GM19452 (cell line): ENCODE data around the gene PDE2A.

Source experiments
- ATAC-seq: cut with Tn5 transposase; IDR thresholded peaks from one replicate; pipeline ENCODE4 v1.9.1; 2021; ENCODE audit not compliant: unreplicated experiment

Gene PDE2A

GRCh38 chr11:72592698-72593495 is 81.3 kb downstream of the PDE2A start:
- no peak for ATAC-seq

GRCh38 chr11:72591785-72592502 is 82.3 kb downstream of the PDE2A start:
- no peak for ATAC-seq

DNA sequence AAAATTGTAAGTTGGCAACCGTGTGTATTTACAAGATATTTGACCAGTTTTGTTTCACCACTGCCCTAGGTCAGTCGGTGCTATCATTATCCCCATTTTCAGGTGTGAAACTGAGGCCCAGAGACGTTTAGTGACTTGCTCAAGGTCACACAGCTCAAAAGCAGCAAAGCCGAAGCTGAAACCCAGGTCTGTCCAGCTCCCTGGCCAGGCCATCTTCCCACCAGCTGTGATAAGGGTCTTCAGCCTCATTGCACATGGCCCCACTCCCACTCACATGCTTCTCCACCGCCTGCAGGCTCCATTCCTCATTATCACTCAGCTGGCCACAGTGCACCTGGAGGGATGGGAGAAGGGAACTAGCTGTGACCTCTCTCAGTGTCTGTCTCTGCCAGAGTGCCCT is 83.2 kb downstream of the PDE2A start:
- no peak for ATAC-seq

GRCh38 chr11:72589802-72590761 is 84.1 kb downstream of the PDE2A start:
- no peak for ATAC-seq

DNA sequence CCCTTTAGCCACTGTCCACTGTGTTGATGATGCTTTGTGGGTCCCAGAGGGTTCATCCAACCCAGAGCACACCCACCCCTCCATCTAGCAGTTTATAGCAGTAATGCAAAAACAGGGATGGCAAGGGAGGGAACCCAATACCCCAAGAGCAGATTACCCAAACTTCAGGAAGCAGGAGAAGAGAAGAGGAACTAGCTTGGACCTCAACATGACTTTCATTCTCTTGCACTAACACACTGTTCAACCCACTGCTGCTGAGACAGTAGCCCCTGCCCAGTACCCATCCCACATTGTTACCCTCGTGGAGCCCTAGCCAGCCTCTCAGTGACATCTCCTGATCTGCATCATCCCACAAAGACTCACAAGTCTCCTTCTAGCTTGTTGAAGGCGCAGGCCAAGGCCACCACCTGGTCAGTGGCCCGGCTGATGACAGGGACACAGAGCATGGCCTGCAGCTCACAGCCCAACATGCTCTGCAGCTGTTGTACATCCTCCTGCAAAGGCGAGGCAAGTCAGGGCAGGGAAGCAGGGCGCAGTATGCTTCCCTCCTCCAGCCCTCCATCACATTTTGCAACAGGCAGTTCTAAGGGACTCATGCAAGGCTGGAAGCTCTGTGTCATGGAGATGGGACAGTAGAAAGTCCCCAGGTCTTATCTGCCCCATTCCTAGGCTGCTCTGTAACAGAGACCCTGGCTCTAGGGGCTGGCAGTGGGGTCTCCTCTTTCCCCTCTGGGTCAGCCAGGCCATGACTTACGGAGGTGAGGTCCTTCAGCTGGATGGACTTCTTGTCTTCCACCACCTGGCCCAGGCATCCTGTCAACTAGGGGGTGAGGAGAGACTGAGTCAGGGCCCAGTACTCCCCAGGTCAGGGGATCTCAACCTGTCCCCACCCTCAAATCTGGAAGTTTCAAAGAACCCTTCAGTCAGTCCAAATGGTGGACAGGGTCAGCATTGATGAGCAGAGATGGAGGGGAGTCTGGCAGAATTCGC is 85.5 kb downstream of the PDE2A start:
- no peak for ATAC-seq

- ATAC-seq: no peak
Measured at GRCh38 chr11:72587696-72588095, 86.5 kb downstream of the PDE2A start.

GRCh38 chr11:72586321-72587090 is 87.7 kb downstream of the PDE2A start:
- ATAC-seq: no peak

GRCh38 chr11:72585762-72586311 is 88.4 kb downstream of the PDE2A start:
- ATAC-seq: no peak

DNA sequence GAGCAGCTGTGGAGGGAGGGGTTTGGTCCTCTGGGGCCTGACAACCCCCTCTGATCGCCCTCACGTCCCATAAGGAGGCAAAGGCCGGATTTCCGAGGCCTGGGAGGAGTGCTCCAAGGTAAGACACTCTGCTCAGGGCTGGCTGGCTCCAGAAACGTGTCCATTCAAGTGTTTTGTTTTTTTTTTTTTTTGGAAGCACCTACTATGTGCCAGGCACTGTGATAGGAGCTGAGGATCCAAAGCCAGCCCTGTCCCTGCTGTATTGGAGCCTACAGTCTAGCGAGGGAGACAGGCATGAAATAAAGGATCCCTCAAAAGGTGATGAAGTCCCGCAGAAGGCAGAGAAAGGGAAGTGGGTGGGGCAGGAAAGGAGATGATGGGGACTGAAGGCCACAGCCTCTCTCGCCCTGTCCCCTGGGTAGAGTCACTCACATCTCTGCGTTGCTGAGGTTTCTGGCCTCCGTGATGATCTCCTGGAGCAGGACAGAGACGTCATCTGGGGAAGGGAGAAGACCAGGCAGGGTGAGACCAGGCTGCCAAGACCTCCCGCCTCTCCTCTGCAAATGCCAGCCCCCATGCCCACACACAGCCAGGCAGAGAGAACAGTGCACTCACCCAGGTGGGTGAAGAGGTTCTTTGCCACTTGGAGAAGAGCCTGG is 89.2 kb downstream of the PDE2A start:
- ATAC-seq: no peak

DNA sequence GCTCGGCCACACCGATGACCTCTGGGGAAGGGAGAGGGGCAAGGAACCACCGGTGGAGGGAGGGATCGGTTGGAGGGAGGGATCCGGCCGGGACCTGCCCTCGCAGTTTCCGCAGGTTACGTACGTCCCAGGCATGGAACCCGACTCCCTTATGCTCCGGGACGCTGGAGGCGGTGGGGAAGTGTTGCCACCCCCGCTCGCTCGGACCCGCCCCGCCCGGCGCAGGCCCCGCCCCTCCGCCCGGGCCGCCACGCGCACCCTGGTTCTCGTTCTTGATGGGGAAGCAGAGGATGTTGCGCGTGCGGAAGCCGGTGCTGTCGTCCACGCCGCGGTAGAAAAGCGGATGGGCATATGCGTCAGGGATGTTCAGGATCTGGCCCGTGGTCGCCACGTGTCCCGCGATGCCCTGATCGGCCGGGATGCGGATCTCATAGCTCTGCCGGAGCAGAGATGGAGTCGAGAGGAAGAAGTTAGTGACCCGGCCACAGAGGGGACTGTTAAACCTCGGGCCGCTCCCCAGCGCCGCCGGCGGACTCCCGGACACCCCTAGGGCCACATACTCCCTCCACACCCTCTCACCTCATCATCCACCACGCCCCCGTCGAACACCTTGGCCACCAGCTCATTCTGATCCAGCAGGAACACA is 89.8 kb downstream of the PDE2A start:
- ATAC-seq: no peak

GRCh38 chr11:72583616-72584292 is 90.5 kb downstream of the PDE2A start:
- no peak for ATAC-seq

GRCh38 chr11:72583177-72583553 is 91.1 kb downstream of the PDE2A start:
- no peak for ATAC-seq

DNA sequence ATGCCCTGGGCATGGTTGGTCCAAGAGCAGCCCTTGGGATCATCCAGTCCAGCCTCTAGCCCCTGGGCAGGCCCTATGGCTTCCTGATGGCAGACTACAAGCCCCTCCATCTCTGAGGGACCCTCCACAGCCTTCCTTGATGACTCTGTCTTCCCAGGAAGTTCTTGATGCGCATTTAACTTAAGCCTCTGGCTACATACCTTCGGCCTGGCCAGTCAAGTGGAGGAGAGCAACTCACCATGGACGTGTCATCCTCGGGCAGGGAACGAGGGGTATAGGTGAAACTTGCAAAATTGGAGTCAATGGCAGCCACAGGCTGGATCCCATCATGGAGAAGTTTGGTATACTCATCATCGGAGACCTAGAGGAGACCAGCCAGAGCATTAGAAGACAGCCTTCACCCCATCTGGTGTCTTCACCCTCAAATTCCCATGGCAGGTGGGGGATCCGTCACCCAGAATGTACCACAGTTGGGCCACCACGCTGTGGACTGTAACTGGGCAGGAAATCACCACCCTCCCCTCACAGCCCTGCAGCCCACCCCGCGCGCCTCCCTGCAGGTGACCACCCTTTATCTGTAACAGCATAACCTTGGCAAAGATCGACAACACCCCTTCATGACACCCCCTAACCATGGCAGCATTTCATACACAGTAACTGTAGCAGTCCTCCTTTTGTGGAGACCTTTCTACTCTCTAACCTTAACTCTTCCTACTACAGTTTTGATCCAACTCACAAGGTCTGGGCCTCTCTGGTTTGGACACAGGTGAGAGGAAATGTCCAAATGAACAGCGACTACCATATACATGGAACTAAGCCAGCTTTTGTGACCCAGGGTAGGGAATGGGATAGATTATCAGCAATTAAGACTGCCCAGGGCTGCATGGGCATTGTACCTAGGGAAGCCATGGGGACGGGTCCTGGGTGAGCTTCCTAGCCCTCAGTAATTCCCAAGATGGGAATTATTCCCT is 91.7 kb downstream of the PDE2A start:
- no peak for ATAC-seq

DNA sequence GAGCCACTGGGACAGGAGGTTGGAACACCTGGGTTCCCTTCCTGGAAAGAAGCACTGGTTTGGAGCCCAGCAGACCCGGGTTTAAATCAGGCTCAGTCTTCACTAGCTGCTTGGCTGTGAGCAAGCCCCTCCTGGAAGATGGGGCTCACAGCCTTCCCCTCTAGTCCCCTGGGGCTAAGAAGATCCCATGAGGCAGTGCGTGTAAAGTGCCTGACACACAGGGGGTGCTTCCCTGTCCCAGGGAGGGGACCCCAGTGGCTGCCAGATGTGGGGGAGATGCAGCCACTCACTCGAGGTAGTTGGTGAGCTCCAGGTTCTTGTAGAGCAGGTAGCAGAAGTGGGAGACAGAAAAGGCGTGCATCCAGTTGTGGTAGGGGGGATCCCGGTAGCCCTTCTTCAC is 93.2 kb downstream of the PDE2A start:
- no peak for ATAC-seq

DNA sequence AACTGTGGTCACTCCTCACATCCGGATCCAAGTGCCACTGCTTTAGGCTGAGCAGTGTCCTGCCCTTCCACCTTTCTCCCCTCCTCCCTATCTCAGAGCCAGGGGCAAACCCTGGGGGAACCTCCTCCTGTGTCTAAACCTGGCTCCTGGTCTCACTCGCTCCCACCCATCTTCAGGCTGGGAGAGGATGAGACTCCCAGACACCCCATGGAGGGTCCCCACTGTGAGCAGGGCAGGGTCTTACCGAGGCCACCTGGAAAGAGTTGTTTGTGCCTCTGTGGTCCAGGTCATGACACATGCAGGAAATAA is 93.6 kb downstream of the PDE2A start:
- ATAC-seq: no peak

DNA sequence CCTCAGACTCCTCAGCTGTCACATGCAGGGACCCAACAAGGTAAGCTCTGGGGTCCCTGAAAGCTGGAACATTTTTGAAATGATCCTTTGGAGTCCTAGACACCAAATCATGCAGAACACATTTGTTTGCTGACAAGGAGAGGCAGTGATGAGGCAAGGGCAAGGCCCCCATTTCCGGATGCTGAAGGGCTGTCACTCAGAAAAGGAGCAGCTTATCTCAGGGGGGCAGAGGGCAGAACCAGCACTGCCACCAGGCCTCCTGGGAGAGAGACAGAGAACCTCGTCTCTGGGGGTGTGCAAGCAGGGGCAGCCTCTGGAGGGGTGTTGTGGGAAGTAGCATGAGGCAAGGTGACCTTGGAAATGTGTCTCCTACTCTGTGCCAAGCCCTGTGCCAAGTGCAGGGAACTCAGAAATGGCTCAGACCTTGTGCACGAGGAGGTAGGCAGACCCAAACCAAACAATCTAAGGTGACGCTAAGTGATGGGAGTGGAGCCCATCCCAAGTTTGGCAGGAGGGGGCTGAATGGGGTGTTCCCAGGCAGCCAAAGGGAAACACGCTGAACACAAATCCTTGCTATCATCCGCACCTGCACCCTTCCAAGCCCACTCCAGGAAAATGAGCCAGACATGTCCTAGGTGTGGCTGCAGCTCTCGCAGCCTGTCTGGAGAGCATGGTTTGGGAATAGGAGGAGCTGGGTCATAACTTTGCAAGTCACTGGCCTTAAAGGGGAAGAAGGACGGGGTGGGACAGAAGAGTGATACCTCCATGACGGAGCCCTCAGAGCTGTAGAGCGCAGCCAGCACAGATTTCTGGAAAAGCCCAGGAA is 94.2 kb downstream of the PDE2A start:
- no peak for ATAC-seq
